ENCODE measurements around the gene KIAA1217.

KIAA1217 gene

DNA sequence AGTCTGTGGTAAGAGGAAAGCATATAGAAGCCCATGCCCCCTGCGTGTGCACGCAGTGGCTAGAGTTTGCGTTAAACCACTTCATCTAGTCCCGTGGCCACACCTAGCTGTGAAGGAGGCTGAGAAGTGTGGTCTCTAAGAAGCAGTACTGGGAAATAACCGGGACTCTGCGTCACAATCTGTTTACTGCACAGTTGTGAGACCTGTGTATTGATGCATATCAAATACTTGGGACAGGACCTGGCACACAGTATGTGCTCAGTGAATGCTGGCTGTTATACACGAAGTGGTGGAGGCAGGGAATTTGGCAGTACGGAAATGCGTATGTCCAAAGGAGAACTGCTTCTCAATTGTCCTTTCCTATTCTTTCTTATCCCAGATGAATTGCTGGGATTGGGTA, 365.2 kb downstream of the KIAA1217 start:
- Histone ChIP-seq H3K79me2 (ENCODE audit: insufficient read depth, low read length) (no peaks in the 10 kb centered on the region), H3K9ac (ENCODE audit: low read length) (no peak overlapping the region), H3K36me3 (ENCODE audit: low read length) (no peaks in the 10 kb centered on the region), H3K27me3 (ENCODE audit: low read length) (no peaks in the 10 kb centered on the region), H2AFZ (ENCODE audit: low read depth, low read length, severe bottlenecking) (no peak overlapping the region), H3K4me3 (ENCODE audit: insufficient read depth, low read length, poor library complexity, severe bottlenecking) (no peak overlapping the region), H3K27ac (ENCODE audit: low read depth, low read length) (no peak overlapping the region), H3K9me2 (replicated peaks; ENCODE audit: insufficient read depth, low read length) (no peaks in the 10 kb centered on the region), H3F3A (ENCODE audit: insufficient read depth) (no peaks in the 10 kb centered on the region), H3K4me2 (ENCODE audit: low read depth, low read length, poor library complexity, severe bottlenecking) (no peak overlapping the region), H4K20me1 (ENCODE audit: low read depth, low read length) (no peaks in the 10 kb centered on the region), H3K9me3 (ENCODE audit: insufficient read depth, low read length) (no peaks in the 10 kb centered on the region)
- TF ChIP-seq, protein P1, sequence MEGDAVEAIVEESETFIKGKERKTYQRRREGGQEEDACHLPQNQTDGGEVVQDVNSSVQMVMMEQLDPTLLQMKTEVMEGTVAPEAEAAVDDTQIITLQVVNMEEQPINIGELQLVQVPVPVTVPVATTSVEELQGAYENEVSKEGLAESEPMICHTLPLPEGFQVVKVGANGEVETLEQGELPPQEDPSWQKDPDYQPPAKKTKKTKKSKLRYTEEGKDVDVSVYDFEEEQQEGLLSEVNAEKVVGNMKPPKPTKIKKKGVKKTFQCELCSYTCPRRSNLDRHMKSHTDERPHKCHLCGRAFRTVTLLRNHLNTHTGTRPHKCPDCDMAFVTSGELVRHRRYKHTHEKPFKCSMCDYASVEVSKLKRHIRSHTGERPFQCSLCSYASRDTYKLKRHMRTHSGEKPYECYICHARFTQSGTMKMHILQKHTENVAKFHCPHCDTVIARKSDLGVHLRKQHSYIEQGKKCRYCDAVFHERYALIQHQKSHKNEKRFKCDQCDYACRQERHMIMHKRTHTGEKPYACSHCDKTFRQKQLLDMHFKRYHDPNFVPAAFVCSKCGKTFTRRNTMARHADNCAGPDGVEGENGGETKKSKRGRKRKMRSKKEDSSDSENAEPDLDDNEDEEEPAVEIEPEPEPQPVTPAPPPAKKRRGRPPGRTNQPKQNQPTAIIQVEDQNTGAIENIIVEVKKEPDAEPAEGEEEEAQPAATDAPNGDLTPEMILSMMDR (IDR thresholded peaks at IDR 0.05; ENCODE audit: insufficient read depth, low read length, poor library complexity, severe bottlenecking) = no peak
- no peak for TF ChIP-seq EZH2phosphoT487 (conservative IDR thresholded peaks at IDR 0.05; ENCODE audit: low read length)

DNA sequence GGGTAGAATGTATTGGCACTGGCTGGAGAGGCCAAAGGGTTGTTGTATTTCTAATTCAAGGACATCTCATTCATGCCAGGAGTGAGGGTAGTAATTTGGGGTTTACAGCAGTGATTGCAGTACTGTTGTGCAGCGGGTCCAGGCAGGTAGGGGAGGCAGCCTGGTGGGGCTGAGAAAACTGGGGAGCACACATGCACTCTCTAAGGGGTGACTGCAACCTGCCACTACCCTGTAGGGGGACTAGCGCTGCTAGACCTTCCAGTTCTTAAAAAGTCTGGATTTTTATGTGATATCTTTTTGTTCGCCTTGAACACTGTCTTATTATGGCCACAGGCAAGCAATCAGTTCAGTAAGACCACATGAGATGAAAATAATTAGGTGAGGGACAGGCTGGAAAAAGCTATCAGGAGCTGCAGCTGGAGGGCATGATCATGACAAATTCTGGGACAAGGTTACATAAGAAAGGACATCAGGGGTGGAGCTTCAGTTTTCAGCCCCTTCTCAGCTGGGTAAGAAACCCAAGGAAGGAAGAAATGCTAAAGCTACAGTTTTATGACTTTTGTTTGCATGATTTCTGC, 365.7 kb downstream of the KIAA1217 start:
- Histone ChIP-seq H3K79me2 (ENCODE audit: insufficient read depth, low read length) (no peaks in the 10 kb centered on the region), H3K9me3 (ENCODE audit: insufficient read depth, low read length) (no peaks in the 10 kb centered on the region), H3K9me2 (replicated peaks; ENCODE audit: insufficient read depth, low read length) (no peaks in the 10 kb centered on the region), H3K27ac (ENCODE audit: low read depth, low read length) (no peak overlapping the region), H3K4me2 (ENCODE audit: low read depth, low read length, poor library complexity, severe bottlenecking) (no peak overlapping the region), H2AFZ (ENCODE audit: low read depth, low read length, severe bottlenecking) (no peak overlapping the region), H3K4me3 (ENCODE audit: insufficient read depth, low read length, poor library complexity, severe bottlenecking) (no peak overlapping the region), H3K9ac (ENCODE audit: low read length) (no peak overlapping the region), H3K27me3 (ENCODE audit: low read length) (no peaks in the 10 kb centered on the region), H4K20me1 (ENCODE audit: low read depth, low read length) (no peaks in the 10 kb centered on the region), H3K36me3 (ENCODE audit: low read length) (no peaks in the 10 kb centered on the region), H3F3A (ENCODE audit: insufficient read depth) (no peaks in the 10 kb centered on the region)
- no peak for TF ChIP-seq EZH2phosphoT487 (conservative IDR thresholded peaks at IDR 0.05; ENCODE audit: low read length)
- TF ChIP-seq, protein P1 (IDR thresholded peaks at IDR 0.05; ENCODE audit: insufficient read depth, low read length, poor library complexity, severe bottlenecking) = no peak

DNA sequence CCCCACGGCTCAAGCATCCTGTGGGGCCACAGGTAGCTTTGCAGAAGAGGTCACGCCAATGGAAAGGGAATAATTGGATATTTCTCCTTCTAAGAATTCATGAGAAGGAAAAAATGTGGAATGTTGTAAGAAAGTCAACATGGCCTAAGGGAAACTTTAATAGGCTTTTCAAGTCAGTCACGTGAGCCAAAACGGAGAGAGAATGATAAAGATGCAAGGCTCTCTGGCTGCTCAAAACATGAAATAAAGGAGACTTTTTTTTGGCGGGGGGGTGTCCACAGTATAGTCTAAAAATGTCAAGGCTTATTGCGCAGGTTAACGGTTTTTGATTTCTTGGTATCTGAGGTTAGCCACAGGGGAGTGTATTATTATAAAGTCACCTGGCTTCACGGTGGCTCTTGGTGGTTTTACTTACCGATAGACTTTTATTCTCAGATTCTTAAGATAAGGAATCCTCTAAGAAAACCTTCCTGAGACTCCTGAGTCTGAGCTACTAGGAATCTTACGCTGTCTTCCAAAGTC, 366.6 kb downstream of the KIAA1217 start:
- Histone ChIP-seq H2AFZ (ENCODE audit: low read depth, low read length, severe bottlenecking) (no peak overlapping the region), H4K20me1 (ENCODE audit: low read depth, low read length) (no peaks in the 10 kb centered on the region), H3K36me3 (ENCODE audit: low read length) (no peaks in the 10 kb centered on the region), H3F3A (ENCODE audit: insufficient read depth) (no peaks in the 10 kb centered on the region), H3K9me3 (ENCODE audit: insufficient read depth, low read length) (no peaks in the 10 kb centered on the region), H3K27ac (ENCODE audit: low read depth, low read length) (no peak overlapping the region), H3K27me3 (ENCODE audit: low read length) (no peaks in the 10 kb centered on the region), H3K79me2 (ENCODE audit: insufficient read depth, low read length) (no peaks in the 10 kb centered on the region), H3K4me2 (ENCODE audit: low read depth, low read length, poor library complexity, severe bottlenecking) (no peak overlapping the region), H3K9ac (ENCODE audit: low read length) (no peak overlapping the region), H3K9me2 (replicated peaks; ENCODE audit: insufficient read depth, low read length) (no peaks in the 10 kb centered on the region), H3K4me3 (ENCODE audit: insufficient read depth, low read length, poor library complexity, severe bottlenecking) (no peak overlapping the region)
- no peak for TF ChIP-seq EZH2phosphoT487 (conservative IDR thresholded peaks at IDR 0.05; ENCODE audit: low read length)

DNA sequence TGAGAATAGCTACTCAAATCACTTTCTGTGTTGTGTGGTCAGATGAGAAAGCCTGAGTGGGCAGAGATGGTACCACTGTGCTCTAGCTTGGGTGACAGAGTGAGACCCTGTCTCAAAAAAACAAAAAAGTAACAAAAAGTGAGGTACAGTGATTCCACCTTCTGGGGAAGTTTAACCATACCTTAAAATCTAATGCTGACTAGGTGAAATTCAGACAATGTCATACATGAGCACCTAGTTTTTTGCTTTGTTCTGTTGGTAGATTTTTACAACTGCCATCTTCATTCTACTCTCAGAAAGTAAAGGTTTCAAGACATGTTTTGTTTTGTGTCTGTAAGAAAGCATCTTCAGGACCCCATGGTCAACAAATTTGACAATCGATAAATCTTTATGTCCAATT, 370.5 kb downstream of the KIAA1217 start:
- Histone ChIP-seq H3K79me2 (ENCODE audit: insufficient read depth, low read length) (no peaks in the 10 kb centered on the region), H3K9me3 (ENCODE audit: insufficient read depth, low read length) (no peaks in the 10 kb centered on the region), H3F3A (ENCODE audit: insufficient read depth) (no peaks in the 10 kb centered on the region), H4K20me1 (ENCODE audit: low read depth, low read length) (no peaks in the 10 kb centered on the region), H3K27ac (ENCODE audit: low read depth, low read length) (no peak overlapping the region), H3K27me3 (ENCODE audit: low read length) (no peaks in the 10 kb centered on the region), H3K9ac (ENCODE audit: low read length) (no peak overlapping the region), H3K9me2 (replicated peaks; ENCODE audit: insufficient read depth, low read length) (no peaks in the 10 kb centered on the region), H3K4me2 (ENCODE audit: low read depth, low read length, poor library complexity, severe bottlenecking) (no peak overlapping the region), H3K36me3 (ENCODE audit: low read length) (no peaks in the 10 kb centered on the region), H2AFZ (ENCODE audit: low read depth, low read length, severe bottlenecking) (no peak overlapping the region), H3K4me3 (ENCODE audit: insufficient read depth, low read length, poor library complexity, severe bottlenecking) (no peak overlapping the region)
- no peak for TF ChIP-seq EZH2phosphoT487 (conservative IDR thresholded peaks at IDR 0.05; ENCODE audit: low read length)
- TF ChIP-seq, protein P1 (IDR thresholded peaks at IDR 0.05; ENCODE audit: insufficient read depth, low read length, poor library complexity, severe bottlenecking) = no peak
